GM23248 (cell line): ENCODE data around the gene IL17RE. TPM values are rescaled to one million over a fixed set of nuclear protein-coding genes. Genes with fewer than 3 reads are reported as not detected.

ENCODE experiments used
- DNase-seq: peaks from one replicate; pipeline ENCODE4 v3.0.0-alpha.2; 2015
- H2AFZ ChIP-seq: fragments of 200-600 bp; sonication (generic); 2 replicates; pipeline ENCODE4 v1.6.1; 2016; ENCODE audit warnings: antibody characterized with exemption
- H3F3A ChIP-seq: fragments of 200-600 bp; sonication (generic); 2 replicates; pipeline ENCODE4 v1.6.1; 2016; ENCODE audit warnings: mild to moderate bottlenecking, antibody characterized with exemption, mixed run types; ENCODE audit not compliant: insufficient read depth
- H3K27ac ChIP-seq: fragments of 200-600 bp; sonication (generic); 2 replicates; pipeline ENCODE4 v1.5.1; 2016; ENCODE audit warnings: mild to moderate bottlenecking
- H3K27me3 ChIP-seq: fragments of 200-600 bp; sonication (generic); replicated peaks from 2 replicates; pipeline ENCODE4 v1.6.1; 2016; ENCODE audit warnings: mild to moderate bottlenecking; ENCODE audit not compliant: insufficient read depth
- H3K36me3 ChIP-seq: fragments of 200-600 bp; sonication (generic); 2 replicates; pipeline ENCODE4 v1.6.1; 2016; ENCODE audit warnings: low read depth, mild to moderate bottlenecking
- H3K4me1 ChIP-seq: fragments of 200-600 bp; sonication (generic); 2 replicates; pipeline ENCODE4 v1.6.1; 2016; ENCODE audit warnings: mild to moderate bottlenecking; ENCODE audit not compliant: insufficient read depth
- H3K4me2 ChIP-seq: fragments of 200-600 bp; sonication (generic); one replicate; pipeline ENCODE4 v1.6.1; 2016; ENCODE audit warnings: mild to moderate bottlenecking; ENCODE audit not compliant: unreplicated experiment
- H3K4me3 ChIP-seq: fragments of 200-600 bp; sonication (generic); 2 replicates; pipeline ENCODE4 v1.5.1; 2016; ENCODE audit warnings: mild to moderate bottlenecking
- H3K79me2 ChIP-seq: fragments of 200-600 bp; sonication (generic); 2 replicates; pipeline ENCODE4 v1.6.1; 2016; ENCODE audit warnings: mild to moderate bottlenecking; ENCODE audit not compliant: insufficient read depth
- H3K9ac ChIP-seq: fragments of 200-600 bp; sonication (generic); 2 replicates; pipeline ENCODE4 v1.6.1; 2016; ENCODE audit warnings: mild to moderate bottlenecking
- H3K9me2 ChIP-seq: fragments of 200-600 bp; sonication (generic); 2 replicates; pipeline ENCODE4 v1.6.1; 2016; ENCODE audit warnings: mixed run types, mild to moderate bottlenecking, moderate library complexity; ENCODE audit not compliant: insufficient read depth
- H3K9me3 ChIP-seq: fragments of 200-600 bp; sonication (generic); one replicate; pipeline ENCODE4 v1.6.1; 2017; ENCODE audit warnings: low read depth
- H4K20me1 ChIP-seq: fragments of 200-600 bp; sonication (generic); 2 replicates; pipeline ENCODE4 v1.6.0; 2016; ENCODE audit not compliant: insufficient read depth
- EZH2 ChIP-seq: fragments of 200-600 bp; sonication (generic); IDR thresholded peaks from 2 replicates; pipeline ENCODE4 v1.6.1; 2018; ENCODE audit warnings: antibody characterized with exemption, mild to moderate bottlenecking; ENCODE audit not compliant: insufficient read depth, poor library complexity, severe bottlenecking
- EZH2phosphoT487 ChIP-seq: fragments of 200-600 bp; sonication (generic); IDR thresholded peaks from 2 replicates; pipeline ENCODE4 v1.6.1; 2018; ENCODE audit warnings: antibody characterized with exemption, moderate library complexity, mild to moderate bottlenecking, low read depth; ENCODE audit not compliant: insufficient read depth
- WGBS, 2 experiments: methylation state at CpG; one replicate each; pipeline ENCODE4 v1.1.6; 2015 to 2017; ENCODE audit warnings: low lambda C conversion rate in 2 of 2, low coverage in 1 of 2; ENCODE audit errors: missing lambda C conversion rate in 2 of 2; 5-methylcytosine and 5-hydroxymethylcytosine counted together
- in situ Hi-C: fragments of 300-500 bp; cut with MboI; formaldehyde crosslinking; loops from 2 replicates; pipeline ENCODE4 v1.15.0; 2020
- polyA plus RNA-seq: library from polyadenylated mRNA; unstranded; fragments of >200 nt; fragmentation: Nextera tagmentation; extraction: Ambion mirVana; gene quantifications from 2 replicates; pipeline ENCODE4 v1.2.1, GENCODE V29; 2016
- total RNA-seq: library from RNA; depleted of rRNA; stranded (reverse); fragments of >200 nt; shearing (Covaris generic); gene quantifications from 2 replicates; pipeline ENCODE4 v1.2.3, GENCODE V29; 2014

The IL17RE gene
- total and polyA plus RNA-seq, 2 experiments from 2014 or later = 0.24 to 5.5 TPM

- Histone ChIP-seq H3K4me3 (peak overlapping the region; percentile 24; the same call in 1 of the 2 replicates), H3K9ac (peak overlapping the region; percentile 42; the same call in 1 of the 2 replicates), H3K27ac (peak overlapping the region; percentile 50), H3K36me3 (no peaks in the 10 kb centered on the region), H3K4me1 (peaks cover 12% of the 10 kb centered on the region), H3K4me2 (peak overlapping the region; percentile 62), H3K27me3 (no peaks in the 10 kb centered on the region), H3K9me2 (no peaks in the 10 kb centered on the region), H4K20me1 (no peaks in the 10 kb centered on the region), H3K79me2 (no peaks in the 10 kb centered on the region), H2AFZ (peak overlapping the region; percentile 84), H3K9me3 (no peaks in the 10 kb centered on the region), H3F3A (no peaks in the 10 kb centered on the region)
- in situ Hi-C loops = no loop called here
- peak; percentile 85 for DNase-seq
- no peak for TF ChIP-seq EZH2phosphoT487
- TF ChIP-seq EZH2 = no peak
- 9 to 16% methylated on average over 4 of the region's 4 CpGs for WGBS, 2 experiments
Measured at GRCh38 chr3:9903238-9903624, 583 bp downstream of the IL17RE start.

- Histone ChIP-seq H3K27ac (peak overlapping the region; percentile 50; the same call in 1 of the 2 replicates), H2AFZ (peak overlapping the region; percentile 84), H3K9me2 (no peaks in the 10 kb centered on the region), H3K27me3 (no peaks in the 10 kb centered on the region), H3K79me2 (no peaks in the 10 kb centered on the region), H3K9ac (no peak overlapping the region; the same call in 1 of the 2 replicates), H3K9me3 (no peaks in the 10 kb centered on the region), H4K20me1 (no peaks in the 10 kb centered on the region), H3K4me1 (peaks cover 12% of the 10 kb centered on the region), H3F3A (no peaks in the 10 kb centered on the region), H3K4me3 (no peak overlapping the region), H3K36me3 (no peaks in the 10 kb centered on the region), H3K4me2 (peak overlapping the region; percentile 62)
- in situ Hi-C loops = no loop called here
- WGBS, 2 experiments = 97% methylated on average over 4 of the region's 4 CpGs
- no peak for DNase-seq
- TF ChIP-seq EZH2phosphoT487 = no peak
- TF ChIP-seq EZH2 = no peak
Measured at GRCh38 chr3:9903904-9904303, 1.3 kb downstream of the IL17RE start.

GRCh38 chr3:9906480-9906879, 3.8 kb downstream of the IL17RE start:
- Histone ChIP-seq H3K27ac (no peak overlapping the region), H3K36me3 (no peaks in the 10 kb centered on the region), H2AFZ (no peak overlapping the region), H3K9me2 (no peaks in the 10 kb centered on the region), H3F3A (no peaks in the 10 kb centered on the region), H3K4me3 (no peak overlapping the region), H3K9ac (no peak overlapping the region), H3K9me3 (no peaks in the 10 kb centered on the region), H3K79me2 (no peaks in the 10 kb centered on the region), H3K4me2 (no peak overlapping the region), H4K20me1 (no peaks in the 10 kb centered on the region), H3K4me1 (peaks cover 12% of the 10 kb centered on the region), H3K27me3 (no peaks in the 10 kb centered on the region)
- DNase-seq = no peak
- in situ Hi-C loops = no loop called here
- WGBS, 2 experiments = 93 to 96% methylated on average over 5 of the region's 5 CpGs
- no peak for TF ChIP-seq EZH2phosphoT487
- TF ChIP-seq EZH2 = no peak

- Histone ChIP-seq H3F3A (peaks cover 6% of the 10 kb centered on the region; the same call in 1 of the 2 replicates), H3K9me3 (no peaks in the 10 kb centered on the region), H3K79me2 (no peaks in the 10 kb centered on the region), H3K4me1 (peaks cover 15% of the 10 kb centered on the region), H3K27me3 (no peaks in the 10 kb centered on the region), H3K4me2 (no peak overlapping the region), H3K9ac (no peak overlapping the region), H2AFZ (no peak overlapping the region), H4K20me1 (no peaks in the 10 kb centered on the region), H3K27ac (no peak overlapping the region), H3K36me3 (no peaks in the 10 kb centered on the region), H3K9me2 (no peaks in the 10 kb centered on the region), H3K4me3 (no peak overlapping the region)
- in situ Hi-C loops = no loop called here
- DNase-seq = no peak
- TF ChIP-seq EZH2phosphoT487 = no peak
- no peak for TF ChIP-seq EZH2
- WGBS, 2 experiments = 89 to 98% methylated on average over 3 of the region's 3 CpGs
Measured at GRCh38 chr3:9908286-9908685, 5.6 kb downstream of the IL17RE start.
